ENCODE data around the gene RNF19B.

GRCh38 chr1:32947669-32948389, 16.8 kb downstream of the RNF19B start:
- TF ChIP-seq POLR2A (IDR thresholded peaks at IDR 0.05; ENCODE audit: low read depth, low read length) (no peak), TAF1 (IDR thresholded peaks at IDR 0.05; ENCODE audit: low read depth, low read length) (no peak), POLR2AphosphoS5 (IDR thresholded peaks at IDR 0.05; ENCODE audit: low read depth, low read length) (no peak), SPI1 (IDR thresholded peaks at IDR 0.05; ENCODE audit: low read depth, low read length) (no peak), PAX5 (IDR thresholded peaks at IDR 0.05; ENCODE audit: insufficient read depth, low read length, severe bottlenecking) (no peak), POU2F2 (IDR thresholded peaks at IDR 0.05; ENCODE audit: low read depth, low read length) (no peak)

All from GM12891 (cell line).